ENCODE measurements around the gene FHL1. TPM values are rescaled to one million over a fixed set of nuclear protein-coding genes. Genes with fewer than 3 reads are reported as not detected.

The FHL1 gene
- total RNA-seq, 1 donor from 2014 or later = 37.3 TPM

- Histone ChIP-seq H3K36me3 (ENCODE audit: control insufficient read depth, insufficient read depth, low read length) (no peaks in the 10 kb centered on the region), H3K4me3 (ENCODE audit: low read depth, low read length) (no peak overlapping the region), H3K27me3 (ENCODE audit: control insufficient read depth, insufficient read depth, low read length) (no peaks in the 10 kb centered on the region)
- no peak for TF ChIP-seq CTCF (IDR thresholded peaks at IDR 0.05; ENCODE audit: insufficient read depth, low read length, poor library complexity, severe bottlenecking)
- no peak for DNase-seq (ENCODE audit: low read depth)
Observed at GRCh38 chrX:136170139-136170800, 22.9 kb downstream of the FHL1 start.

- Histone ChIP-seq H3K4me3 (ENCODE audit: low read depth, low read length) (no peak overlapping the region), H3K36me3 (ENCODE audit: control insufficient read depth, insufficient read depth, low read length) (no peaks in the 10 kb centered on the region), H3K27me3 (ENCODE audit: control insufficient read depth, insufficient read depth, low read length) (no peaks in the 10 kb centered on the region)
- no peak for TF ChIP-seq CTCF (IDR thresholded peaks at IDR 0.05; ENCODE audit: insufficient read depth, low read length, poor library complexity, severe bottlenecking)
- no peak for DNase-seq (ENCODE audit: low read depth)
Observed at GRCh38 chrX:136171420-136171819, 24.1 kb downstream of the FHL1 start.

- DNase-seq (ENCODE audit: low read depth) = peak; percentile 64
- Histone ChIP-seq H3K4me3 (ENCODE audit: low read depth, low read length) (no peak overlapping the region), H3K36me3 (ENCODE audit: control insufficient read depth, insufficient read depth, low read length) (no peaks in the 10 kb centered on the region), H3K27me3 (ENCODE audit: control insufficient read depth, insufficient read depth, low read length) (no peaks in the 10 kb centered on the region)
- no peak for TF ChIP-seq CTCF (IDR thresholded peaks at IDR 0.05; ENCODE audit: insufficient read depth, low read length, poor library complexity, severe bottlenecking)
Observed at GRCh38 chrX:136176399-136176825, 29.1 kb downstream of the FHL1 start.

GRCh38 chrX:136179133-136179532 is 31.8 kb downstream of the FHL1 start:
- DNase-seq (ENCODE audit: low read depth) = no peak
- no peak for TF ChIP-seq CTCF (IDR thresholded peaks at IDR 0.05; ENCODE audit: insufficient read depth, low read length, poor library complexity, severe bottlenecking)
- Histone ChIP-seq H3K4me3 (ENCODE audit: low read depth, low read length) (no peak overlapping the region), H3K27me3 (ENCODE audit: control insufficient read depth, insufficient read depth, low read length) (no peaks in the 10 kb centered on the region), H3K36me3 (ENCODE audit: control insufficient read depth, insufficient read depth, low read length) (no peaks in the 10 kb centered on the region)

GRCh38 chrX:136182414-136182813 is 35.1 kb downstream of the FHL1 start:
- TF ChIP-seq CTCF (IDR thresholded peaks at IDR 0.05; ENCODE audit: insufficient read depth, low read length, poor library complexity, severe bottlenecking) = no peak
- no peak overlapping the region for H3K4me3 ChIP-seq (ENCODE audit: low read depth, low read length)

GRCh38 chrX:136183172-136183571 is 35.8 kb downstream of the FHL1 start:
- Histone ChIP-seq H3K27me3 (ENCODE audit: control insufficient read depth, insufficient read depth, low read length) (no peaks in the 10 kb centered on the region), H3K36me3 (ENCODE audit: control insufficient read depth, insufficient read depth, low read length) (no peaks in the 10 kb centered on the region), H3K4me3 (ENCODE audit: low read depth, low read length) (no peak overlapping the region)
- DNase-seq (ENCODE audit: low read depth) = no peak
- TF ChIP-seq CTCF (IDR thresholded peaks at IDR 0.05; ENCODE audit: insufficient read depth, low read length, poor library complexity, severe bottlenecking) = no peak

More at GRCh38 chrX:136182414-136182813, 35.1 kb downstream of the FHL1 start:
- no peaks in the 10 kb centered on the region for H3K36me3 ChIP-seq (ENCODE audit: control insufficient read depth, insufficient read depth, low read length)
- no peak for DNase-seq (ENCODE audit: low read depth)
- H3K27me3 ChIP-seq (ENCODE audit: control insufficient read depth, insufficient read depth, low read length) = no peaks in the 10 kb centered on the region

Data from kidney epithelial cell (primary cell).